AG20443 (cell line): ENCODE results near the gene BCKDHA.
"Not testable (repeated sequence)": the region's sequence is repeated elsewhere in the genome, so short reads cannot be mapped to it uniquely, and the experiment has no call there.

Experiments used
- DNase-seq: peaks from one replicate; pipeline ENCODE4 v3.0.0; 2012; ENCODE audit warnings: low spot score, mixed read lengths

BCKDHA gene

GRCh38 chr19:41366089-41366488 lies 31.5 kb upstream of the BCKDHA start:
- DNase-seq, result no peak

- peak; percentile 62 for DNase-seq
Measured at GRCh38 chr19:41367848-41368301, 29.7 kb upstream of the BCKDHA start.

DNA sequence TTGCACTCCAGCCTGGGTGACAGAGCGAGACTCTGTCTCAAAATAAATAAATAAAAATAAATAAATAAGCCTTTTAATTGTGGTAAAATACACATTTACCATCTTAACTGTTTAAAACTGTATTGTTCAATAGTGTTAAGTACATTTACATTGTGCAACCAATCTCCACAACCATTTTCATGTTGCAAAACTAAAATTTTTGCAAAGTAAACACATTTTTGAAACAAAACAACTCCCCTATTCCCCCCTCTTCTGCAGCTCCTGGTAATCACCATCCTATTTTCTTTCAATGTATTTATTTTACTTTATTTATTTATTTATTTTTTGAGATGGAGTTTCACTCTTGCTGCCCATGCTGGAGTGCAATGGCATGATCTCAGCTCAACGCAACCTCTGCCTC lies 27.8 kb upstream of the BCKDHA start:
- DNase-seq, result no peak

DNA sequence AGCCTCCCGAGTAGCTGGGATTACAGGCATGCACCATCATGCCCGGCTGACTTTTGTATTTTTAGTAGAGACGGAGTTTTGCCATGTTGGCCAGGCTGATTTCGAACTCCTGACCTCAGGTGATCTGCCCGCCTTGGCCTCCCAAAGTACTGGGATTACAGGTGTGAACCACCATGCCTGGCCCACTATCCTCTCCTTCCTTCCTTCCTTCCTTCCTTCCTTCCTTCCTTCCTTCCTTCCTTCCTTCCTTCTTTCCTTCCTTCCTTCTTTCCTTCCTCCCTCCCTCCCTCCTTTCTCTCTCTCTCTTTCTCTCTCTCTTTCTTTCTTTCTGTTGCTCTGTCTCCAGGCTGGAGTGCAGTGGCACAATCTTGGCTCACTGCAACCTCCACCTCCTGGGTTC lies 26.5 kb upstream of the BCKDHA start:
- DNase-seq, result not testable (repeated sequence)

DNA sequence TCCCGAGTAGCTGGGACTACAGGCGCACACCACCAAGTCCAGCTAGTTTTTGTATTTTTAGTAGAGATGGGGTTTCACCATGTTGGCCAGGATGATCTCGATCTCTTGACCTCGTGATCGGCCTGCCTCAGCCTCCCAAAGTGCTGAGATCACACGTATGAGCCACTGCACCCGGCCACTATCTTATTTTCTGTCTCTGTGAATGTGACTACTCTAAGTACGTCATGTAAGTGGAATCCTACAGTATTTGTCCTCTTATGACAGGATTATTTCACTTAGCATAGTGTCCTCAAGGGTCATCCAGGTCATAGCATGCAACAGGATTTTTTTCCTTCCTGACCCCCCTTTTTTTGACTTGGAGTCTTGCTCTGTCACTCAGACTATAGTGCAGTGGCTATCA lies 26.1 kb upstream of the BCKDHA start:
- DNase-seq, result no peak

GRCh38 chr19:41372501-41372900 lies 25.1 kb upstream of the BCKDHA start:
- no peak for DNase-seq

DNA sequence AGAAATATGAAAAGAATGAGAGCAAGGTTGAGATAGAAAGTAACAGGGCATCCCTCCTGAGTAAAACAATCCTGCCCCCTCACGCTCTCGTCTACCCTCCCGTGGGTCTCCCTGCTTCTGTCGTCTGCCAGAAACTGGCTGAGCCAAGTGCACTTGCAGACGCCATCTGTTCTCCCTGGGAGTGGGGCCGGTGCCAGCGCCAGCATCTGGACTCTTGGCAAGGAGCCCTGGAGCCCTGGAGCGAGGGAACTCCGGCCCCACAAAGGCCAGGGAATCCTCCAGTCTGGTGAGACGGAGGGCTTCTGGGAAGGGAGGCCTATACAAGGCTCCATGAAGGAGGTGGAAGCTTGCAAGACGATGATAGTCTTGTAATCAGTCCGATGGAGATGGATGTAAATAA lies 23.6 kb upstream of the BCKDHA start:
- DNase-seq, result peak; percentile 84

DNA sequence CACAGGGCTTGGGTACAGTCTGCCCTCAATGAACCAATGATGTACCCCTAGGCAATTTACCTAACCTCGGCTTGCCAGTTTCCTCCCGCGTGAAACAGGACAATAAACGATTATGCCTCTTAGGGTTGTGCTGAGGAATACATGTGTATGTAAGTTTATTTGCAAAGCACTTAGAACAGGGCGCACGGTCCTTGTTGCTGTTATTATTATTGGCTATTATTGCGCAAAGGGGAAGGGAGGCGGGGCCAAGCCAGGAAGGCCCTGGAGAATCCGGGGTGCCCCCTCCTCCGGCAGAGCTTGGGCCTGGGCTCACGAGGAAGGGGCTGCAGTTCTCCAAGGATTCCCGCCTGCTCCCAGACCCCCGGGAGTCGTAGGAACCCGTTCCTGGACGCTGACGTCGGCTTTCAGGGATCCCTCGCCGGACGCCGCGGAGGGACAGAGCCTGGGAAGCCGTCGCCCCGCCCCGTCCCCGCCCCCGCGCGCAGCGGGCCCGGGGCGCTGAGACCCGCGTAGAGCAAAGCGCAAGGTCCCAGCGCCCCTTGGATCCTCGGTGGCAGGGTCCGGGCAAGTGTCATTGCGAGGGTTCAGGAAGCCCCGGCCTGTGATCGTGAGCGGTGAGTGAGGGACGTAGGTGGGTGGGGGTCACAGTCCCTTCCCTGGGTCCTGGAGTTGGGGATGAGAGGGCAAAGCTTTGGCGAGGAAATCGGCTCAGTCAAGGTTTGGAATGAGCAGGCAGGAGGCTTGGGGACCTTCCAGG lies 21.2 kb upstream of the BCKDHA start, which contains the start of gene TMEM91:
TMEM91 (plus strand) TSS at position 293 of the 757 bp plus-strand sequence. CDS start 1,777 bp downstream, outside the sequence.
- peak; percentile 54 for DNase-seq

DNA sequence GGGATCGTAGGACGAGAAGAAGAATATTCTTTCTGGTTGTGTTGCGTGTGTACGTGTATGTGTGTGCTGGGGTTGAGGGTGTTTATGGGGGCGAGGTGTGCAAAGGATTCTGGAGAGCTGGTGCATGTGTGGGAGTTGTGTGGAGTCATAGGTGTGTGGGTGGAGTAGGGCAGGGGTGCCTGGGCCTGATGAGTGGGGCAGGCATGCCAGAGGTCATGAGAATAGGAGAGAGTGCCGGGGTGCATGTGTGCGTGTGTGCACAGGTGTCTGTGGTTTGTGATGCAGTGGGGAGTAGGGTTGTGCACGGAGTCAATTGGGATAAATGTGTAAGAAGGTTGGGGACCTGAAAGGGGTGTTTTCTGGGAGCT lies 20.6 kb upstream of the BCKDHA start:
- no peak for DNase-seq

DNA sequence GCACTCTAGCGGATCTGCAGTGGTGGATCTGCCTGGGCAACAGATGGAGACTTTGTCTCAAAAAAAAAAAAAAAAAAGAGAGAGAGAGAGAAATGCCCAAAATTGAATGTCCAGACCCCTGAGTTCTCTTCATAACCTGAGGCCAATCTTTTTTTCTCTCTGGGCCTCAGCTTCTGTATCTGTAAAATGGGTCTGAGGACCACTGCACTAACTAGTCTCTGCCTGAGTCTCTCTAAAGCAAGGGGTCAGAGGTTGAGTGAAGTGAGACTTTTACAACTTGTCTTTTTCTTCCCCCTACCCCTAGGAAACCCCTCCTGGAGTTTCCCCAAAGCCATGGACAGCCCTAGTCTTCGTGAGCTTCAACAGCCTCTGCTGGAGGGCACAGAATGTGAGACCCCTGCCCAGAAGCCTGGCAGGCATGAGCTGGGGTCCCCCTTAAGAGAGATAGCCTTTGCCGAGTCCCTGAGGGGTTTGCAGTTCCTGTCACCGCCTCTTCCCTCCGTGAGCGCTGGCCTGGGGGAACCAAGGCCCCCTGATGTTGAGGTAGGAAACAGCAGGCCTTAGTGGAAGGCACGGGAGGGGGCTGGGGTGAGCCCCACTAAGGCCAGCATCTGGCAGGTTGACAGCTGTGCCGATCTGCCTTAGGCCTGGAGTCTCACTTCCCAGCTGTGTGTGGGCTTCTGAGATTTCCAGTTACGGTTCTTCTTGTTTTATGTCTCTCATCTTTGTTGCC lies 19.5 kb upstream of the BCKDHA start:
- DNase-seq, result no peak

- not testable (repeated sequence) for DNase-seq
Measured at GRCh38 chr19:41381536-41381935, 16.1 kb upstream of the BCKDHA start.

DNA sequence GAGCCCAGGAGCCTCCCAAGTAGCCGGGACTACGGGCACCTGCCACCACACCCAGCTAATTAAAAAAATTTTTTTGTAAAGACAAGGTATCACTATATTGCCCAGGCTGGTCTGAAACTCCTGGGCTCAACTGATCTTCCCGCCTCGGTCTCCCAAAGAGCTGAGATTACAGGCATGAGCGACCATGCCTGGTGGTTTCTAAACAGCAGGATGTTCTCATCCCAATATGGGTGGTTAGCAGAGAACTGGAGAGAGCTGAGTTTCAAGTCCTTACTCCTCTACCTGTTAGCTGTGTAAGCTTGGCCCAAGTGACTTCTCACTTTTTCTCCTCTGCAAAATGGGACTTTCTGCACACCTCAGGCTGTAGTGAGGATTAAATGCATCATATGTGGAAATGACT lies 13.3 kb upstream of the BCKDHA start:
- DNase-seq, result no peak

DNA sequence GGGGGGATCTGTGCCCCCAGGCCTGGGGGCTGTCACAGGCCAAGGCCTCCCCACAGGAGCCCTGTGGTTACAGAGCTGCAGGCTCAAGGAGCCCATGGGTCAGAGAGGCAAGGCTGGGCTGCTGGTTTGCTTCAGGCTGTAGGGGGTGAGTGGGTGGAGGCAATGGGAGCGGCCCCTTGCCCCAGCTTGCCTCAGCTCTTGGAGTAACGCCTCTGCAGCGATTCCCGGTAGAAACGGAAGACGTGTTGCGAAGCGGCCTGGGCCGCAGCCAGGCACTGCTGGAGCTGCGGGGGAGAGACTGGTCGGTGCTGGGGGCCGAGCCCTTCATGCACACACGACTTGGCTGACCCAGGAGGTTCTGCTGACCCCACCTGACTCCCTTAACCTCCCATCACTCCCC lies 11.2 kb upstream of the BCKDHA start:
- no peak for DNase-seq

- no peak for DNase-seq
Measured at GRCh38 chr19:41391618-41392017, 6.0 kb upstream of the BCKDHA start.

- no peak for DNase-seq
Measured at GRCh38 chr19:41392775-41393174, 4.8 kb upstream of the BCKDHA start.

GRCh38 chr19:41395355-41395754 lies 2.3 kb upstream of the BCKDHA start:
- no peak for DNase-seq

- DNase-seq, result no peak
Measured at GRCh38 chr19:41398050-41398418, 416 bp downstream of the BCKDHA start.

DNA sequence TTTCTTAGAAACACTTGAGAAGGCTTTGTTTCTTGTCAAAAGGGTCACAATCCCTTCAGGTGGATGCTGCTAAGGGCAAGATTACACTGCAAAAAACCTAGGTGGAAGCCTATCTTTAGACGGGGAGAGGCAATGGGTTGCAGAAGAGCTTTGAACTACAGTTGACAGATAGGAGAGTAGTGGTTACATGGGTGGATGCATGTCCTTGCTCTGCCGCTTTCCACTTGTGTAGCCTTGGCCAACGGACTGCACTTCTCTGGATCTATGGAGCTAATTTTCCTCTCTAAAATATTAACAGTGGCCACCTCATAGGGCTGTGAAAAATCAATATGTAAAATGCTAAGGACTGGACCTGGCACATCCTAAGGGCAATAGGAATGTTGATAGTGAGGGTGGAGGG lies 980 bp downstream of the BCKDHA start:
- no peak for DNase-seq

- DNase-seq, result no peak
Measured at GRCh38 chr19:41399091-41399490, 1.5 kb downstream of the BCKDHA start.

DNA sequence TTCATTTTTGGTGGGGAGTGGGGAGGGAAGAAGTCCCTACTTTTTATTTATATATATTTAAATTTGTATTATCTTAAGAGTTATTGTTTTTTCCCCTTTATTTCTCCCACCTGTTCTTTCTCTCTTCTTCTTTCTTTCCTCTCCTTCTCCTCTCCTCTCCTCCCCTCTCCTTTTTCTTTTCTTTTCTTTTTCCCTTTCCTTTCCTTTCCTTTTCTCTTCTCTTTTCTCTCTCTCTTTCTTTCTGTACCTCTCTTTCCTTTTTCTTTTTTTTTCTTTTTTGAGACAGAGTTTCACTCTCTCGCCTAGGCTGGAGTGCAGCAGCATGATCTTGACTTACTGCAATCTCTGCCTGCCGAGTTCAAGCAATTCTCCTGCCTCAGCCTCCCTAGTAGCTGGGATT lies 1.9 kb downstream of the BCKDHA start:
- DNase-seq, result no peak

GRCh38 chr19:41401483-41401882 lies 3.9 kb downstream of the BCKDHA start:
- no peak for DNase-seq

DNA sequence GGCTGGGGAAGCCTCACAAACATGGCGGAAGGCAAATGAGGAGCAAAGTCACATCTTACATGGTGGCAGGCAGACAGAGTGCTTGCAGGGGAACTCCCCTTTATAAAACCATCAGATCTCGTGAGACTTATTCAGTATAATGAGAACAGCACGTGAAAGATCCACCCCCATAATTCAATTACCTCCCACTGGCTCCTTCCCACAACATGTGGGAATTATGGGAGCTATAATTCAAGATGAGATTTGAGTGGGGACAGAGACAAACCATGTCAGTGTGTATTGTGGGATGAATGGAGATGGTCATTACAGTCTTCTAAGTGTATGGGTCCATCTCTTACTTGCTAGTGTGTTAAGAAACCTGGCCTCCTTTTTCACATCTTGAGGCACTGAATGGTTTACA lies 4.4 kb downstream of the BCKDHA start:
- DNase-seq, result no peak

- DNase-seq, result no peak
Measured at GRCh38 chr19:41403181-41403970, 5.8 kb downstream of the BCKDHA start.
